Measurements from ENCODE around the gene RANBP1. TPM values are rescaled to one million over a fixed set of nuclear protein-coding genes. Genes with fewer than 3 reads are reported as not detected.

RANBP1 gene
- total RNA-seq, 1 donor from 2014 or later = 42.7 TPM

- peak; percentile 14 for DNase-seq (ENCODE audit: missing footprints)
- intact Hi-C loops (cut with DNase I) = no loop called here
- no peak for ATAC-seq
These were observed 13.6 kb upstream of the RANBP1 start for GRCh38 chr22:20102203-20102780.

- intact Hi-C loops (cut with DNase I) = no loop called here
- ATAC-seq = no peak
- peak; percentile 28 for DNase-seq (ENCODE audit: missing footprints)
These were observed 10.3 kb upstream of the RANBP1 start for GRCh38 chr22:20105456-20106204.

DNA sequence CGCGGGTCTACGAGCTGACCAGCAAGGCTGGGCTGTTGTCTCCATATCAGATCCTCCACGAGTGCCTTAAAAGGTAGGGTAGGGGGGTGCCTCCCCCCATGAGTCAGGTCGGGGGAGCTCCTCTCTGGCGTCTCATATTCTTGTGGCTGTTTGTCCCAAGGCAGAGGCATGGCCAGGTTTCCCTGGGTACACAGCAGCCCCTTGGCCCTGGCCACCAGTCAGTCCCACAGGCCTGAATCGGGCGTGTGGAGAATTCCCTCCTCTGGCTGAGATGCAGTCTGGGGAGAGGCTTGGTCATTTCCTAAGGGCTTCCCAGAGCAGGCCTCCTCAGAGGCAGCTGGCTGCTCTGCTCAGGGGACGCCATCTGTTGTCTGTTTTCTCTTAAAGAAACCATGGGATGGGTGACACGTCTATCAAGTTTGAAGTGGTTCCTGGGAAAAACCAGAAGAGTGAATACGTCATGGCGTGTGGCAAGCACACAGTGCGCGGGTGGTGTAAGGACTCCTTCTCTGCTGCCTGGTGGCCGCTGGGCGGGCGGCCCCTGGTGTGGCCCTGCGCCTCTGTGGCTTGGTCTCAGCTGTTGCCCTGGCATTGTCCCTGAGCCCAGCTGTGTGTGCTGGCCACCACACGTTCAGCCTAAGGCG, 9.6 kb upstream of the RANBP1 start:
- no peak for ATAC-seq
- intact Hi-C loops (cut with DNase I) = no loop called here
- DNase-seq (ENCODE audit: missing footprints) = peak; percentile 45

DNA sequence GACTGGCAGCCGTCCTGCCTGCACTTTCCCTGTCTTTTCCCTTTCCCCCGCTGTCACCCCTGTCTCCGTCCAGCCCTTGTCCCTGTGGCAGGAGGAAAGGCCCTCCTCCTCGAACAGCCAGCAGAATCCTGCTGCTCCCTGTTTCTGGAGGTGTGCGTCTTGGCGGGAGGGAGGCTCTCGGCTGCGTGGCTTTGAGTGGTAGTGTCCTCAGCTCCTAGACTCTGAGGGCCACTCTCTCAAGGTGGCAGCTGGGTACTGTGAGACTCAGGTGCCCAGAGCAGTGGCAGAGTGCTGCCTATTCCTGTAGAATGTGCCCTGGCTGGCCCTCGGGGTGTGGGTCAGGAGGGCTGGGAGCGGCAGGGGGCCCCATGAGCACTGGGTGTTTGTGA, 9.1 kb upstream of the RANBP1 start:
- ATAC-seq = no peak
- intact Hi-C loops (cut with DNase I) = no loop called here
- peak; percentile 60 for DNase-seq (ENCODE audit: missing footprints)

GRCh38 chr22:20107471-20107901, 8.4 kb upstream of the RANBP1 start:
- ATAC-seq = no peak
- peak; percentile 61 for DNase-seq (ENCODE audit: missing footprints)
- intact Hi-C loops (cut with DNase I) = no loop called here

DNA sequence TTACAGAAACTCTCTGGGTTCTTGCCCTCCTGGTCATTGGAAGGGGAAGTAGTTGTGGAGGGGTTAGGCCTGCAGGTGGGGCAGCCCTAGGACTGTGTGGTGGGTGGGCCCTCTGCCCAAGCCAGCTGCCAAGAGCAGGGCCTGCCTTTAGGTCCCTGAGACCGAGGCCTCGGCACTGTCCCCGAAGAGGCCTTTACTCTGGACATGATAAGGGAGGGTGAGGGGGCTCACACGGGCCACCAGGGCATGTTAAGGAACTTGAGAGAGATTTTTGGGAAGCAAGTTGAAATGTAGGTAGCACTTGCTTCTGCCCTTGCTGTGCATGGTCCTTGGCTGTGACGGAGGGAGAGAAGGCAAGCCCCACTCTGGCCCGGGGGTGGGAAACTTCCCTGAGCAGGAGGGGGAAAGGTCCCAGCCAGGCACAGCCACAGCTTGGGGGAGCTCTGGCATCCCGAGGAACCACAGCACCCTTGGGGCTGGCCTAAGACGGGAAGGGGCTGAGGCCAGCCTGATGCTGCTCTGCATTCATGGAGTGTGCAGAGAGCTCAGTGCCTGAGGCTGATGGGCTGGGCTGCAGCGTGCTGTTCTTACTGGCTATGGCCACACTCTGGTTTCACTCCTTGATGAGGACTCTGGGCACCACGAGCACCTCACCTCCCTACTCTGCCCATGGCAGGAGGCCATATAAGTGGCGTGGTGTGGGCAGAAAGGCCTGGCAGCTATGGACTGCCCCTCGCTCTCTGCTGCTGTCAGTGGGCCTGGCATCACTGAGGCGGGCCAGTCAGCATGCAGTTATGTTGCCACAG, 7.8 kb upstream of the RANBP1 start:
- intact Hi-C loops (cut with DNase I) = no loop called here
- DNase-seq (ENCODE audit: missing footprints) = peak; percentile 15
- no peak for ATAC-seq

DNA sequence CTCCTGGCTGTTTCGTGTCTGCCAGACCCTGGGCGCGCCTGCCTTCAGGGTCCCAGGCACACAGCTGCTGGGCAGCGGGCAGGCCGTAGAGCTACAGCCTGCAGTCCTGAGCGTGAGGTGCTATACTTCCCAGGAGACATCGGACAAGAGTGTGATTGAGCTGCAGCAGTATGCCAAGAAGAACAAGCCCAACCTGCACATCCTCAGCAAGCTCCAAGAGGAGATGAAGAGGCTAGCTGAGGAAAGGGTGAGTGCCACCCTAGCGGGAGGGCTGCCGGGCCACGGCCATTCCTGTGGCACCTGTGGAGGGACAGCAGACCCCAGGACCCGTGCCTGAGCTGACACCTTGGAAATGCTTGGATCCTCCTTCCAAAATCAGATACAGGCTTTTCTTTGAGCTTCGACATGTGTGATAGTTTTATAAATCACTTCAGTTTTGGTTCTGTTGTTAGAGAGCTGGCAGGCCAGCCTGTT, 7.1 kb upstream of the RANBP1 start:
- DNase-seq (ENCODE audit: missing footprints) (peak; percentile 45), ATAC-seq (no peak)
- intact Hi-C loops (cut with DNase I) = no loop called here

GRCh38 chr22:20109411-20110358, 6.2 kb upstream of the RANBP1 start:
- ATAC-seq = no peak
- peak; percentile 57 for DNase-seq (ENCODE audit: missing footprints)
- intact Hi-C loops (cut with DNase I) = loop anchor here (10.0 kb wide), 1 partner anchor 255 kb away; the partner anchor contains the start of genes GNB1L and RTL10

DNA sequence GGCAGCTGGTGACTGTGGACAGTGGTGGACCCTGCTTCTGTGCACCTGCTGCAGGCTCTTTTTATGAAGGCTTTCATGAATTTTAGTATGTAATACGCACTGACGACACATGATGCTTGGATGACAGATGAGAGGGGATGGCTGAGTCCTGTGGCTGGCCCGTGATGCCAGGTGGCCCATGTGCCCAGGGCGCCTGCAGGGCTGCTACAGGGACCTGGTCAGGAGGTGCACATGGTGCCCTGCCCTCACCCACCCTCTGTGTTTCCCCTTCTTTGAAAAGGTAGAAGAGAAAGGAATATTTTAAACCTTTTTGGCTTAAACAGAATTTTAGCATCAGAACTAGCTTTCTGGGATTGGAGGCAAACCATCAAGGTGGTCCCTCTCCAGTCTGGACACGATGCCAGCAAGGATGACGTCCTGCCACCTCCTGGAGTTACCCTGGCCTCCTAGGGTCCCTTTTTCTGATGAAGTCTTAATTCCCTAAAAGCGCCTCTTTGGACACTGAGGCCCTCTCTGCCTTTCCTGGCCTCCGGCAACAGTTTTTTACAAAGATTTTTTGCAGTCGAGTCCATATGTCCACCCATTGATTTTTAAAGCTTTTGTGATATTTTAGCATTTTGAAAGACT, 5.4 kb upstream of the RANBP1 start:
- intact Hi-C loops (cut with DNase I) = loop anchor here (10.0 kb wide), 1 partner anchor 256 kb away; the partner anchor contains the start of genes GNB1L and RTL10
- DNase-seq (ENCODE audit: missing footprints) = peak; percentile 32
- ATAC-seq = no peak

DNA sequence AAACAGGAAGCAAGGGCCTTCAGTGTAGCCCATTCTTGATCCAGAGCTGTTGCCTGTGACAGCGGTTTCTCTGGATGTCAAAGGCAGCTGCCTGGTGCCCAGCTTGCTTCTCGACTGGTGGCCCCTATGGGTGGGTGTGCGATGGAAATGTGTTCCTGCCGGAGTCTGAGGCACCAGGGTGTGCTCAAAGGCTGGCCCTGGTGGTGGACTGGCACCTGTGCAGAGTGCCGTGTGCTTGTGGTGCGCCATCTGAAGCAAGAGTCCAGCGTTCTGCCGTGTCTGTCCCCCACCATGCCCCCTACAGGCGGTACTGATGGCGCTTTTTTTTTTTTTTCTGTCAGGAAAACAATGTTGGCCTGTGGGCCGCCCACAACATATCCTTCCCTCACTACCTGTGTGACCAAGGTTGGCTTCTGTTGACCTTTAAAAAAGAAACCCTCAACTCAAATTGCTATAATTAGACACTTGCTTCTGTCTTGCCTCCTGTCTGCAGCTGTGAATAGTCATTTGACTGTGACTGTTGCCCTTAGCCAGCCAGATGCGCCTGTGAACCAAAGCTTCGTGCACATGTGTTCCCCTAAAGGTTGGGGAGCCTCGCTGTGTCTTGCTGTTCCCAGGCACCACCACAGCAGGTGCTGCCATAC, 4.7 kb upstream of the RANBP1 start:
- DNase-seq (ENCODE audit: missing footprints) (peak; percentile 45), ATAC-seq (no peak)
- intact Hi-C loops (cut with DNase I) = loop anchor here (10.0 kb wide), 1 partner anchor 256 kb away; the partner anchor contains the start of genes GNB1L and RTL10

DNA sequence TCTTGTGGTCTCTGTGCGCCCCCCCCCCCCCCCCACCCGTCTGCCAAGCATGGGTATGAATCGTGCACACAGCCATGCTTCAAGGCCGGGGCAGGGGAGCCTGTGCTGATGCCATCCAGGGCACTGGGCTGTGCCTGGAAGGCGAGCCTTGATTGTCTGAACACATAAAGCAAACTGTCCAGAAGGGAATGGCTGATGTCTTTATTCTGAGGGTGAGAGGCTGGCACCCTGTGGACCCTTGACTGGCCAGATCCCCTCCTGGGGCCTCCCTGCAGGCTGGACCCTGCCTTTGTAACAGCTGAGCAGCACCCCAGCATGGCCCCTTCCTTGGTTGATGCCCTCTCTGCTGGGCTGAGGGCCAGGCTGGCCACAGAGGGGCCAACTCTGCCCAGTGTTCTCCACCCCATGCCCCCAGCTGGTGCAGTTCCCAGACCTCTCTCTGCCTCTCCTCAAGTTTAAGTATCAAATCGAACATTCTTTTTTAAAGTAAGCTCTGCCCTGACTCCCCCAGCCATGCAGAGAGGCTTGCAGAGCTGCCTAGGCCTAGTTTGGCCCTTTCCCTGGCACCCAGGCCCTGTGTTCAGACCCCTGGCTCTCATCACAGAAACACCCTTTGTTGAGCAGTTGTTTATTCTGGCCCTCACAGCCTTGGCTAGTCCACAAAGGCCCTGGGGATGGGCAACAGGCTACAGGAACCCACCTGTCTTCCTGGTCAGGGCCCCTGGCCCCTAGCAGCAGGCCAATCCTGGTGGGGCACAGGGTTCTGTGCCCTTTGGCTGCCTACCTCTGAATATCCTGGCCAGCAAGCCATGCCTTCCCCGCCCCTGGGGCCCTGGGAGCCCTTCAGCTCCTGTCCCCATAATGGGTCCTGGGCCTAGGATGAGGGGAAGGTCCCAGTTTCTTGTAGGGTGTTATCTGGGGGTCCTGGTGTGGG, 3.9 kb upstream of the RANBP1 start:
- intact Hi-C loops (cut with DNase I) = loop anchor here (10.0 kb wide), 1 partner anchor 257 kb away; the partner anchor contains the start of genes GNB1L and RTL10
- DNase-seq (ENCODE audit: missing footprints) (peak; percentile 31), ATAC-seq (no peak)

- DNase-seq (ENCODE audit: missing footprints) = peak; percentile 63
- ATAC-seq = no peak
- intact Hi-C loops (cut with DNase I) = loop anchor here (10.0 kb wide), 1 partner anchor 258 kb away; the partner anchor contains the start of genes GNB1L and RTL10
These were observed 3.0 kb upstream of the RANBP1 start for GRCh38 chr22:20112623-20113511.

DNA sequence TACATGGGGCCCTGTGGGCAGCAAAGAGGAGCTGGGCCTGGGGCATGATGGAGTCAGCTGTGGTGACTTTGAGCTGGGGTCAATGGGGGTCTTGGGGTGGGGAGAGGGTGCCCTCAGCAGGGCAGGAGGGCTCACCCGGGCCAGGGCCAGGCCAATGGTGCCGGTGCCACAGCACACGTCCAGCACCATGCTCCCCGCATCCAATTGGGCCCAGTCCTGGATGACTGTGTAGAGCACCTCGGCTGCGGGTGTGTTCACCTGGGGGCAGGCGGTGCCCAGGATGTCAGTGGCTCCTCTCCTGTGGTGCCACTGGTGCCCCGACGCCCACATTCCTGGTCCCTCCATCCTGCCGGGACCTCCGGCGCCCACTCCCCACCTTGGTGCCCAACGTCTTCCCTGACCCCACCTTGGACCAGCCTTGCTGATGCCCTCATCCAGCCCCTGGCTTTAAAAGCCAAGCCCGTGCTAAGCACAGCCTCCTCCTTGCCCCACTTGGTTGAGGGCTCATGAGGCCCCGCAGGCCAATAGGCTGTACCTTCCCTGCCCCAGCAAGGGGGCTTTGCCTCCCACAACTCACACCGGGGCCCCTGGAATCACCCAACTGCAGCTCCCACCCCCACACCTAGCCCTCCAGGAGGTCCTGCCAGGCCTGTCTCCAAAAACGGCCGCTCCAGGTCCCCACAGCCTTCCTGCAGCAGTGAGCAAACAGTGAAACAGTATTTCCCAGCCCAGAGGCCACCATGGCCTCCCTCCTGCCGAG, 2.2 kb upstream of the RANBP1 start:
- ATAC-seq = no peak

More for the DNA sequence above, 2.2 kb upstream of the RANBP1 start:
- intact Hi-C loops (cut with DNase I) = loop anchor here (10.0 kb wide), 1 partner anchor 259 kb away; the partner anchor contains the start of genes GNB1L and RTL10
- DNase-seq (ENCODE audit: missing footprints) = peak; percentile 47
